Activated T-cell treated with anti-CD3 and anti-CD28 coated beads, Interleukin-2, amount 50 U/mL, for 1 hour (primary cell): ENCODE data around the gene LRP1B.

Experiments
- DNase-seq: peaks from one replicate; pipeline ENCODE4 v3.0.0-alpha.2; 2020

LRP1B gene

DNA sequence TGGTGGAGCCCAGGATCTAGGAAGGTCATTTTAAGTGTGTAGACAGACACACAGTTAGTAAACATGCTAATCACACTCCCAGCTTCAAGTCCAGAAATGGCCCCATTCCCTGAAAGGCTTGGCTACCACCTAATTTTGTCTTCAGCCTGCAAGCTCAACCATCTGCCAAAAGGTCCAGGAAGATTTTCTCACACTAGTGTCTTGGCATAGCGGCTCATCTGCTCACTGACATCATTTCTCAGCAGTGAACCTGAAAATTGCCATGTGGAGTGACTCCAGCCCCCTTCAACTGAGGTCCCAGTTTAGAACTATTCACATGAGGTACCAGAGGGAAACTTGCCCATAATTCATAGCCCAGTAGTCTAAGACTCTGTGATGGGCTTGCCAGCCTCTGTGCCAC, 748.9 kb downstream of the LRP1B start:
- DNase-seq = no peak

DNA sequence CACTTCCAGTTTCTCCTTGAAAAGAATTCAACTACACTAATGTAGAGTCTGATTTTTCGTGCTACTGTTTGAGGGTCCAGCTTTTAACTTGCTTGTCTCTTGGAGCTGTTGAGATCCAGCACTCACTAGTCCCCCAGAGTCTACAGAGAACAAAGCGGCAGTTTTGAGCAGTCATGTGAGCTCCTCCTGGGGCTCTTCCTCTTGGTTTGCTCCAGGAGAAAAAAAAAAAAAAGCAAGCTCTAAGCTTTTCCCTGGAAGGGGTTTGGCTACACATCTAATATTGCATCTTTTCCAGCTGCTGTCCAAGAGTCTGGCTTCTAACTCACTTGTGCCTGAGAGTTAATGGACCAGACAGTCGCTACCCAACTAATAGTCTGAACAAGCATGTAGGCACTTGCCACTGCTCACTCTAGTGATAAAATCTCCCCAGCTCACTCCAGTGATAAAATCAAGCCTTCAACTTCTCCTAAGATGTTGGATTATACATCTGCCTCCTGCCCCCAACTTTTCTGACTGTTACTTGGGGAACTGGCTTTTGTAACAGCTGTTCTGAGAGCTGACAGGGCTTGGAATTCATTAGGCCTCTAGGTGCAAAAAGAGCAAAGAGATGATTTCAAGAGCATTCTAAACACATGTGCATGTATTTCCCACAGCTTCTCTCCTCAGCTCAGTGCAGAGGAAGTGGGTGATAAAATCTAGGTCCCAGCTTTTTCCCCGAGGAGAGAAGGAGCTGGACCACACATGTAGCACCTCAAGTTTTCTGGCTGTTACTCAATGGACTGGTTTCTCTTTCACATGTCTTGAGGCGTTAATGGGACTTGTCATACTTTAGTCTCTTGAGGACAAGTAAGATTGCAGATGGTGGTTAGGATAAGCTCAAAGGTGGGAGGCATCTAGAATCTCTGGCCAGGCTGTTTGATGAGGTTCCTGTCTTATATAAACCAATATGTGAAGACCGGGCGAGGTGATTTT, 750.5 kb downstream of the LRP1B start:
- no peak for DNase-seq

- no peak for DNase-seq
These were observed 766.0 kb downstream of the LRP1B start for GRCh38 chr2:141364821-141365220.

GRCh38 chr2:141362311-141362710, 768.5 kb downstream of the LRP1B start:
- no peak for DNase-seq

- no peak for DNase-seq
These were observed 782.3 kb downstream of the LRP1B start for GRCh38 chr2:141348481-141348880.

DNA sequence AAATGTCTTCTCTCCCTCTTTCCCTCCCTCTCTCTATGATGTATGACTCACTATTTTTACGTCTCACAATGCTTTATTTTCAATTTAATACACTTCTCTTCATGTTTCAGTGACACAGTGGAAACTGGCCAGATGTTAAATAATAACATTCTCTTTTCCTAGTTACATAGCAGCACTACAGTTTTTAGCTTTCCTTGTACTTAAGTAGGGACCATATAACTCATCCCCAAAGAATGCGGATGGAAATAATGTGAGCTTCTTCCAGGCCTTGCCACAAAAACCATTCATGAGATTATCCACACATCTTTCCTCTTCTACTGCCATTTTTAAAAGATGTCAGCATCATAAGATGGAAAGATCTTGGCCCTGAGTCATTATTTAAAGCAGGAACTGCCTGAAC, 789.4 kb downstream of the LRP1B start:
- DNase-seq = no peak

DNA sequence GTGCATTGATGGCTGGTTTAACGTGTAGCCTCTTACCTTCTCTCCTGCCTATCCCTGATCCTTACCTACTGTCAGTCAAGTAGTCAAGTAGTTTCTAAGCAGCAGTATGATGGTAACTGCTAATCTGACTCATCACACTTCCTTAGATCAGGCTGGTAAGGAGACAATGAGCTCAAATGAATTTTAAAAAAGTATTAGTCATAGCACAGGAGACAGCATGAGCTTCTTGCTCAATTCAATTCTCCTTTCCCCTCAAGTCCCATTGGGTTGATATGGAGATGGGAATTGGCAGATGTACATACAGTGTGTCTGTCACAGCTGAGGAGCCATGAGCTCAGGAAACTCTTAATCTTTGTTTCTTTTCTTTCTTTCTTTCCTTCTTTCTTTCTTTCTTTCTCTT, 799.7 kb downstream of the LRP1B start:
- DNase-seq = no peak

DNA sequence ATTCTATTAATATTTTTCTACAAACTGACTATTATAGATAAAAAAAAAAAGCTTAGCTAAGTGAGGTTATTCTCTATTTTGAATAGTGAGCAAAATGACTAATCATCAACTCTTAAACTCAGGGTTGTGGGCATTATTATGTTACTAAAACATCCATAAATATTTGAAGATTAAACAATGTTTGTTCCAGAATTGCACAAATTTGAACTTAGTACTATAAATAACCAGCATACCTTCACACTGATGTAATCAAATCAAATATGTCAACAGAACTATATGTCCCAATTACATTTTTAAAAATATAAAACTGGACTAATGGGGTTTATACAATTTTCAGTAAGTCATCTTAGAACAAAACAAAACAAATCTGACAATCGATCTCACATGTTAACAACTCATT, 800.9 kb downstream of the LRP1B start:
- DNase-seq = no peak

DNA sequence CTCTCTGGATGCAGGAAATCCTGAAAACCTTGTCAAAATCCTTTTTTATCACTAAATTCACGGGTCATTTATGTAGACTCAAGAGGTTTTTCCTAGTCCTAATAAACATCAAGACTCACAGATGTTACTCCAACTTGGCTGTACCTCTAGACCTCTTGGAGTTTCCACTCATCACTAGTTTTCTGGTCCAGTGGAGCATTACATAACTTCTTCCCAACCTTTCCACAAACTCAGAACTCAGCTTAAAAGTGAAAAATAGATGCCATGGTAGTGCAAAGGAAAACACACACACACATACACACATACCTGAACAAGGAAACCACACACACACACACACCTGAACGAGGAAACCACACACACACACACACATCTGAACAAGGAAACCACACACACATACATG, 807.2 kb downstream of the LRP1B start:
- DNase-seq = no peak

GRCh38 chr2:141317986-141318385, 812.8 kb downstream of the LRP1B start:
- no peak for DNase-seq

DNA sequence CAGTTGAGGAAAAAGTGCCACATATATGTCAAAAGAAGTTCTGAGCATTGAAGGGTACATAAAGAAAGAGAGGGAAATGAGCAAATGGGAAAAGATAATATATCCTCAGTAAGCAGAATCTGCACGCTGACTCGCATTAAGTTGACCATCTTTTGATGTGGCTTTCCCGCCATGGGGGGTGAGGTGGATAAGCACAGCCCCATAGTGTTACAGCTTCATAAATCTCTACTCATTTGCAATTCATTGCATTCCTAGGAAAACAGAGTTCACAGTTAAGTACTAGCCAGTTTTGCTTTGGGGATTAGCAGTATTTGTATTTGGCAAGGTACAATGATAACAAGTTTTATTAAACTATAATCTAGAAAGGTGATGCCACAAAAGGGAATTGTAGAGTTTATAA, 814.2 kb downstream of the LRP1B start:
- DNase-seq = no peak

DNA sequence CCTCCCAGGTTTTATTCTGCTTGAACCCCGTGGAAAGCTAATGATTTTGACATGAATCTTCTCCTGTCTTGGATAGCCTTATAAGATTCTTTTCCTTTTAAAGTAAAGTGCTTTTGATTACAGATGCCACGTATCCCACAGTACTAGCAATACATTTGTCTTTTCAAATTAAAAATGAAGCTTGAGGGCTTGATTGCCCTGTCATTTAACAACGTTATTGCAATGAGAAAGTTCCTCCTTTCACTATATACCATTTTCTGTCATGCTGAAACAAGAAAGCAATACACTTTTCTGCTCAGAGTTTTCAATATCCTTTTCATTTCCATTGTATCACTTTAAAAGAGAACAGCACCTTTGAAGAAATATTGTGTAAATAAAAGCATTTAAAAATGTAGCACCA, 814.7 kb downstream of the LRP1B start:
- DNase-seq = no peak

DNA sequence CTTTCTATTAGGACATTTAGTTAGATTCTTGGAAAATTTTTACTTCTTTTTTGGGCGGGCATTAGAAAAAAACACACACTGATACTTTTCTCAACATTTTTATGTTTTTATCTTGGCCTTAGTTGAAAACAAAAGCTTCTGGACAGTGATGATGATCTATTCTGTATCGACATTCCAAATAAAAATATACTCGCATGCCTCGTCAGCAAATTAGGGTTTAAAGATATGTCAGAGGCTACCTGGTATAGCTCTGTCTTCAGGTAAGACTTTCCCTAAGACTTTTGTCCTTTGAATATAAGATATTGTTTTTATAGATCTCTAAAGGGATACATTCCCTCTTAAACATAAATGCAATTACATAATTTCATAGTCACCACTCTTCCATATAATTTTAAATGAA, 816.8 kb downstream of the LRP1B start:
- no peak for DNase-seq

GRCh38 chr2:141311430-141311829, 819.4 kb downstream of the LRP1B start:
- no peak for DNase-seq

- DNase-seq = no peak
These were observed 824.4 kb downstream of the LRP1B start for GRCh38 chr2:141306368-141306767.

GRCh38 chr2:141301551-141301950, 829.3 kb downstream of the LRP1B start:
- DNase-seq = no peak

DNA sequence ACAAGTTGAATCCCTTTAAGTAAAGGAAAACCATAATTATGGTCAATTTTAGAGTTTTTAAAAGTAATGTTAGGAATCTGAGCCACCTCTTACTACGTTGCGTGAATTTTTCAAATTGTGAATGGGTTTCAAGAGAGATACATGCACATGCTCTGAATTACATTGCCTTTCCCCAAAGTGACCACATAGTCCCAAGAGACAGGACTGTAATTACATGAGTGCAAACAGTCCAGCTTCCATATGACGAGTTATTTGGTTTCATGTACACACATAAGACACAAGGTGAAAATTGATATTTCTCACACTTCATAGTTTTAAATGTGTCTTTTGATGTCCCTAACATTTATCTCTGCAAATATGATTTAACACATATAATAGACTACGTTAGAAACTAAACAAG, 850.8 kb downstream of the LRP1B start:
- no peak for DNase-seq

- no peak for DNase-seq
These were observed 859.5 kb downstream of the LRP1B start for GRCh38 chr2:141271346-141271745.

DNA sequence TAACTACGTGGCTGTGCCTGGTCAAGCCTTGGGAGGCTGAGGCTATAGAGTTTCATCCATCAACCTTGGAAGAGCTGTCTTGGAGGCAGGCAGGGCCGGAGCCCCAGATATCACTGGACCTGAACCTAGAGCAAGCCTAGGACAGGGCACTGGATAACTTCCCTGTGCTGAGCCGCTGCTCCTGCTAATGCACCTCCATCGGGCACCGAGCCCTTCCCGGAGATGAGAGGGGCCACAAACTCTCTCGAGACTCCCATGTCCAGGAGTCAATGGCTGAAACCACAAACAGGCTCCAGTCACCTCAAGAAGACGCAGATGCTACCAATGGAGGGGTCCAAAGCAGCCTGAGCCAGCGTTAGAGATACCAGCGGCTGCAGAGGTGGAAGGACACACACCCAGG, 866.0 kb downstream of the LRP1B start:
- no peak for DNase-seq

- no peak for DNase-seq
These were observed 869.9 kb downstream of the LRP1B start for GRCh38 chr2:141260911-141261310.

- no peak for DNase-seq
These were observed 871.1 kb downstream of the LRP1B start for GRCh38 chr2:141259683-141260082.

- no peak for DNase-seq
These were observed 888.8 kb downstream of the LRP1B start for GRCh38 chr2:141242008-141242407.

DNA sequence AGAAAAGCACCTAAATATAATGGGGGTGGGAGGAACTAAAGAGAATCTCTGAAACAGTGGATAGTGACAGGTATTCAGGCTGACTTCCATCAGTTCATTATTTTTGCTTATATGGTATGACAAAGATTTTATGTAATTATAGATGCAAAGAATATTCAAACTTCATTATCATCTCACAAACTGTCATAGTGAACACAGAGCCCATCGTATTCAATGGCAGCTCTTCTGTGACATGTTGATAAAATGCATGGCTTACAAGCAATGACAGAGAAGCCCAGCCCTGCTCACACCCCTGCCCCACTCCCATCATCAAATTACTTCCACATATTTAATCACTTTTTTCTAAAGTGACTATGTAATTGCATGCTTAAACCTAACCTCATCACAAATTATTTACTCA, 904.3 kb downstream of the LRP1B start:
- DNase-seq = no peak

GRCh38 chr2:141207036-141207385, 923.8 kb downstream of the LRP1B start:
- DNase-seq = no peak

DNA sequence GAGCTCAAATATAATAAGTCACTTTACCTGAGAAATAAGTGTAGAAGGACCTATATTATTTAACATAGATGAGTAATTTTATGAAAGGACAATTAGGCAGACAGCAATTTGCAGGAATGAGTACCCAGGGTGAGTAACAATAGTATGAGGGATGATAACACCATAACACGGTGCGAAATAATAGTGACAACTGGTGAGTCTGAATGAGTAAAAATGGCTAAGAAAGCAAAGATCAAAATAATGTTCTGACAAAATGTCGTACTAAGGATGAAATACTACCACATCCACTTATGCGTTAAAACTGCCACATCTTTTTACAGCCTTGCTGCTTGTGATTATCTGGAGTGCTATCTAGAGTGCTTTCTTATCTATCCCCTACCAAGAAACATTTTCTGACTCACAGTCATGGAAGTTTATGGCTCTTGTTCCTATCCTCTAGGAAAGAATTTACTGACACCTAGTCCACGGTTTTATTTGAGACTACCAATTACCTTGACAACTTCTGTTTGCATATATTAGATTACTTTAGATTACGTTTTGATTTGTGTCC, 929.7 kb downstream of the LRP1B start:
- no peak for DNase-seq
